Epidermal melanocyte (primary cell): ENCODE data around the gene TTLL11.

Experiments
- DNase-seq: peaks from one replicate; pipeline ENCODE4 v3.0.0; 2011; ENCODE audit warnings: low spot score; ENCODE audit not compliant: insufficient read length

The TTLL11 gene

GRCh38 chr9:121774715-121775613, 318.1 kb downstream of the TTLL11 start:
- DNase-seq, result no peak

GRCh38 chr9:121773954-121774714, 319.0 kb downstream of the TTLL11 start:
- DNase-seq, result no peak

- DNase-seq, result no peak
These were observed 319.7 kb downstream of the TTLL11 start for GRCh38 chr9:121773286-121773953.

- no peak for DNase-seq
These were observed 320.4 kb downstream of the TTLL11 start for GRCh38 chr9:121772600-121773285.
